Muscle of leg (tissue), 11 donors: ENCODE data around the gene KIF1A. TPM values are rescaled to one million over a fixed set of nuclear protein-coding genes. Genes with fewer than 3 reads are reported as not detected.

Experiments used
- DNase-seq: peaks from one replicate; pipeline ENCODE4 v3.0.0; 2013
- H3K27ac ChIP-seq: one replicate; pipeline ENCODE4 v1.5.1; 2013; ENCODE audit warnings: mild to moderate bottlenecking, low read length, control low read depth
- H3K27me3 ChIP-seq: one replicate; pipeline ENCODE4 v1.6.1; 2013; ENCODE audit warnings: low read length; ENCODE audit not compliant: control insufficient read depth, insufficient read depth
- H3K36me3 ChIP-seq: one replicate; pipeline ENCODE4 v1.6.1; 2013; ENCODE audit warnings: low read length; ENCODE audit not compliant: control insufficient read depth, insufficient read depth
- H3K4me1 ChIP-seq: one replicate; pipeline ENCODE4 v1.6.1; 2013; ENCODE audit warnings: low read length; ENCODE audit not compliant: control insufficient read depth, insufficient read depth
- H3K4me3 ChIP-seq: one replicate; pipeline ENCODE4 v1.5.1; 2013; ENCODE audit warnings: low read length, control low read depth
- H3K9me3 ChIP-seq: replicated peaks from 2 replicates; pipeline ENCODE4 v1.6.1; 2013; ENCODE audit warnings: low read depth, low read length; ENCODE audit not compliant: control insufficient read depth
- WGBS: methylation state at CpG from one replicate; pipeline ENCODE4 v1.1.5; 2013; ENCODE audit warnings: missing lambda C conversion rate; ENCODE audit not compliant: insufficient coverage; 5-methylcytosine and 5-hydroxymethylcytosine counted together
- polyA plus RNA-seq, 8 donors: library from polyadenylated mRNA; unstranded; fragments of 120-200 nt; gene quantifications; one replicate each; pipeline versions ENCODE4 v1.2.1 to v1.2.3, GENCODE V29; 2013; ENCODE audit warnings: inconsistent platforms in 1 of 8, low replicate concordance in 1 of 8; ENCODE audit not compliant: insufficient read length in 8 of 8, insufficient read depth in 1 of 8
- total RNA-seq: library from RNA; stranded (reverse); fragments of 120-200 nt; gene quantifications from one replicate; pipeline ENCODE4 v1.2.4, GENCODE V29; 2013

Gene KIF1A
- total and polyA plus RNA-seq, 9 donors, result 2.2 to 8.6 (median 4.9) TPM

DNA sequence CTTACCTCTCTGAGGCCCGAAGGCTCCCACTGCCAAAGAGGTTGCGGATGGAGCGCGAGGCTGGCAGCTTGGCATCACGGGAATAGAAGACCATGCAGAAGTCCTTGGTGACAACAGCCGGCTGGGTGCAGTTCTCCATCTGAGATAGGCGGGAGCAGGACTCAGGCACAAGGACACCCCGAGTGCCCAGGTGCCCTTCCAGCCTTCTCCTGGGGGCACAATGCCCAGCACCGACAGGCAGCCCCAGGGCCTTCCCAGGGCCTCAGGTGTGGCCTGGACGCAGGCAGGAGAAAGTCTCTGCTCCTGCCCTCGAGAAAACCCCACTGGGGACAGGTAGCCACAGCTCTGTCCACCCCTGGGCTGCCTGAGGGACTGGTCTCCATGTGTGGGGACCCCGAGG, 94.8 kb downstream of the KIF1A start:
- Histone ChIP-seq H3K27me3 (no peaks in the 10 kb centered on the region), H3K4me3 (no peak overlapping the region), H3K27ac (no peak overlapping the region), H3K9me3 (no peaks in the 10 kb centered on the region), H3K4me1 (peaks cover 10% of the 10 kb centered on the region), H3K36me3 (no peaks in the 10 kb centered on the region)
- DNase-seq, result no peak
- 89% methylated on average over 12 of the region's 12 CpGs for WGBS

DNA sequence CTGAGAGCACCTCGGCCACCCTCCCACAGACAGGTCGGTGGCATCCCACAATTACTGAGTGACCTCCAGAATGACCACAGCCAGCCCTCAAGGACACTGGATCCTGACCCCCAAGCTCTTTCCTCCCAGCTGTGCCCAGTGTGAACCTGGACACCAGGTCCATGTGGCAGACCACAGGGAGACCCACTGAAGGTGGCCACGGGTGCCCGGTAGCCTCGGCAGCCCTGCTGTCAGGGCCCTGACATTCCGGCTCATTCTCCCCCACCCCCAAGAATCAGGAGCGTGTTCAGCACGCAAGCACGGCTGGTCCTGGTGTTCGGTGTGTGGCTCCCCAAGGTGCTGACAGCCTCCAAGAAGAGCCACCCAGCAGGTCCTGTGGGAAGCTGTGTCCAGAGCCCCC, 95.6 kb downstream of the KIF1A start:
- H3K36me3 ChIP-seq, result no peaks in the 10 kb centered on the region
- no peak overlapping the region for H3K27ac ChIP-seq
- 87% methylated on average over 9 of the region's 10 CpGs for WGBS
- H3K4me3 ChIP-seq, result no peak overlapping the region
- no peaks in the 10 kb centered on the region for H3K9me3 ChIP-seq
- no peaks in the 10 kb centered on the region for H3K27me3 ChIP-seq
- peaks cover 2% of the 10 kb centered on the region for H3K4me1 ChIP-seq
- no peak for DNase-seq

DNA sequence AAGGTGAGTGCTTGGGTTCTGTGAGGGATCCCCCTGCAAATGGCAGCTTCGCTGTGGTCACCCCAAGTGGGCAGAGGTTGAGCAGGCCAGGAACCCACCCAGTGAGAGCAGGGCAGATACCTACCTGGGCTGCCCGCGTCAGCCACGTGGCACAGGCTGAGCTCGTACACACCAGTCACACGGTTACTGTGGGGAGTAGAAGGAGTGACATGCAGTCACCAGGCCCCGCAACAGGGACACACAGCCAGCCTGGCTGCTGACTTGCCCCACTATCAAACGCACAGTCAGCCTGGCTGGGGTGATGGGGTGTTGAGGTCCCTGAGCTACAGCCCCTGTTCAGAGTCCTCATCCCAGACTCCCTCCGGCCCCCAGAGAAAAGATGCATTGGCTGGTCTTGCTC, 96.2 kb downstream of the KIF1A start:
- H3K4me3 ChIP-seq, result no peak overlapping the region
- H3K4me1 ChIP-seq, result no peaks in the 10 kb centered on the region
- no peaks in the 10 kb centered on the region for H3K36me3 ChIP-seq
- no peaks in the 10 kb centered on the region for H3K27me3 ChIP-seq
- no peak for DNase-seq
- no peak overlapping the region for H3K27ac ChIP-seq
- no peaks in the 10 kb centered on the region for H3K9me3 ChIP-seq
- 93% methylated on average over 7 of the region's 9 CpGs for WGBS

DNA sequence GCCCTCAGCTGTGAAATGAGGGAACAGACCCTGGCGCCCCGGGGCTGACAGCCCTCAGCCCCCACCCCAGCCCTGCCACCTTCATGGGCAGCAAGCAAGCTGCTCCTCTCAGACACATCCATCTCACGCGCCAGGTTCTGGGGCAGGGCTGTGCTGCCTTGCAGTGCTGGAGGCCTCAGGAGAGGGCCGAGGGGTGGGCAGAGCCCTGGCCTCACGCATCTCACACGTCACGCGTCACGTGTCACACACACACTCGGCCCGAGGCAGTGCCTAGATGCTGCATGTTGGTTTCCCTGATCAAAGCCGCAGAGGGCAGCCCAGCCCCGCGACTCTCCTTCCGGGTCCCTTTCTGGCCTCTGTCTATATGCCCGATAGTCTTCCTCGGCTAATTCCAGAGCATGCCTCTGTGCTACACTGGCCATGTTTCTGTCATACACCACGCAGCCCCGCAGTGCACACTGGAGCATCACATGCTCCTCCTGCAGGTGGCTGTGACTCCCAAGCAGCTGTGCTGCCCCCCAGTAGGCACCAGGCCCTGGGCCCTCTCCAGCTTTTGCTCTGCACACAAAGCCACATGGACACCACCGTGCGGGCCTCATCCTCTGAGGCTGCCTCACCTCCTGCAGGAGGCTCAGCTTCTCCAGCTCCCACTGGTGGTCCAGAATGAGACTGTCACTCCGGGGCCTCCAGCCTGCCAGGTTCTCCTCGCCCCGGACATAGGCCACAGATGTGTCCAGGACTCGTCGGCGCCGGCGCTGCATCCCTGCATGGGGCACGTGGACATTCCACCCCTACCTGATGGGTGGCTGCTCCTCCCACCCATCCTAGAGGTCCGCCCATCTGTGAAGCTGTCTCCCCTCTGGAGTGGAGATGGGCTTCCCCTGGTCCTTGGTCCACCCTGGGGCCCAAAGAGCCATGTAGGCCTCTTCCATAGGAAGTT, 97.0 kb downstream of the KIF1A start:
- DNase-seq, result no peak
- Histone ChIP-seq H3K36me3 (no peaks in the 10 kb centered on the region), H3K4me3 (no peak overlapping the region), H3K27me3 (no peaks in the 10 kb centered on the region), H3K4me1 (no peaks in the 10 kb centered on the region), H3K27ac (no peak overlapping the region), H3K9me3 (no peaks in the 10 kb centered on the region)
- WGBS, result 80% methylated on average over 28 of the region's 32 CpGs

DNA sequence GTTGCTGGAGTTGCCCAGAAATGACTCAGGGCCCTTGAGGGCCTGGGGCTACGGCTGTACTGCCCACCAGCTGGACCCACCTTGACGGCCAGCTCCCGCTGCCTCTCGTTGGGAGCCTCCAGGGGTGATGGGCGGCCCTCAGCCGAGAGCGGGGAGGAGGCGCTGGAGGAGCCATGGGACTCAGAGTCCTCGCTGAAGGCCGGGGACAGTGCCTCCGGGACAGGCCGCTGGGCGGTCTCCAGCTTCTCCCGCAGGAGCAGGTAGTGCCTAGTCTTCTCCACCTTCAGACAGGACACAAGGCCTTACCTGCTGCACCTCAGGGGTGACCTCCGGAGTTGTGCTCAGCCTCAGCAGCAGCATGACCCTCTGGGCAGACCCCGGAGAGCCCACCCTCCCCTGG, 97.6 kb downstream of the KIF1A start:
- Histone ChIP-seq H3K4me1 (no peaks in the 10 kb centered on the region), H3K4me3 (no peak overlapping the region), H3K27me3 (no peaks in the 10 kb centered on the region), H3K36me3 (no peaks in the 10 kb centered on the region), H3K9me3 (no peaks in the 10 kb centered on the region), H3K27ac (no peak overlapping the region)
- no peak for DNase-seq
- WGBS, result 83% methylated on average over 16 of the region's 16 CpGs

DNA sequence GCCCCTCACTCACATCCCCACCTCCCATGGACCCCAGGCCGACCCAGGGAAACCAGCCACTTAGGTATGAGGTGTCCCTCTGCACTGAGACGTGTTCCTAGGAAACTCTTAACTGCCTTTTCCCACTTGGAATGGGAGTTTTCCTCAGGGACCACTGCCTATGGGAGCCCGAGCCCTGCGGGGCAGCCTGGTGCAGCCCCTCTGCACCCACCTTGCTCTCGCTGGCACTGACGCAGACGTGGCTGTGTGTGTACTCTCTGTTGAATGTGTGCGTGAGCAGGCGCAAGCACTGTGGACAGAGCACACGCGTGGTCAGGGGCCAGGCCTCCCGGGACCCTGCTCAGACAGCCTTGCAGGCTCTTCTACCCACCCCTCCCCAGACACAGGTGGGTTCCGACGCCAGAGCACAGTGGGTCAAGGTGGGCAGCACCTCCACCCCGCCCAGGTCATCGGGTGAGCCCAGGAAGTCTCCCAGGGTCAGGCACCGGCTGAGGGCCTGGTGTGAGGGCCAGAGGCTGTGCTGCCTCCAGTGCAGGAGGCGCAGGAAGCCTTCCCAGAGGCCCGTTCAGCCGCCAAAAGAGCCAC, 98.3 kb downstream of the KIF1A start:
- Histone ChIP-seq H3K27me3 (no peaks in the 10 kb centered on the region), H3K4me3 (no peak overlapping the region), H3K9me3 (no peaks in the 10 kb centered on the region), H3K36me3 (no peaks in the 10 kb centered on the region), H3K4me1 (no peaks in the 10 kb centered on the region), H3K27ac (no peak overlapping the region)
- no peak for DNase-seq
- WGBS, result 91% methylated on average over 18 of the region's 20 CpGs

DNA sequence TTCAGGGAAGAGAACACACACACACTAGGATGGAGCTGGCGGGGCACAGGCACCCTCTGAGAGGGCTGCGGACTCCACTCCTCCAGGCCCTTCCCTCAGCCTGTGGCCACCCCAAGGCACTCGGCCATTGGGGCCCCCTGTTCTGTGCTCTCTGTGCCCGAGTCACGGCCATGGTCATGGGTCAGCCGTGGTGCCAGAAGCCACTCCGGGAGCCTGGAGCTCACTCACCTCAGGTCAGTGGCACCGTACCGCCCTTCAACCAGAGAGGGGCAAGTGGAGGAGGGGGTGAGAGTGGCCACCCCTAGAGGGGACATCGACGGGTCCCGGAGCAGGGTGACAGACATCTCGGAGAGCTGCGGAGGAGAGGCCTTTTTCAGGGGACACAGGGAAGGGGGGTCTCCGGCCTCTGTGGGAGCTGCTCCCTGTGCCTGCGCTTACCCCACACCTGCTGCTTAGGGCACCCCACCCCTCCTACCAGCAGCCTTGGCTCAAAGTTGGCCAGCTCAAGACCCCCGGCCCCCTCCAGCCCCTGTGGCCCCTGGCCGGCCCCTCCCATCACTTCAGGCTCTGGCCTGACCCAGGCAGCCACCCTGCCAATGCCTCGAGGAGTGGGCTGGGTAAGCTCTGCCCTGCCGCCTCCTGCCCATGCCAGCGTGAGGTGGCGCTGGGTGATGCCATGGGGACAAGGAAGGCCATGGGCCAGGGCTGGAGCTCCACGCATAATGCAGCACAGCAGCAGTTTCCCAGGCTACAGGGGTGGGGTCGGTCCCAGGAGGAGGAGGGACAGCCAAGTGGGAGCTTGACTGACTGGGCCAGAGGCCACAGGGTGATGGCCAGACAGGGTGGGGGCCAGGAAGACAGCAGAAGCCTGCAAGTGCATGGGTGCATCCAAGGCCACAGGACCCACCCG, 99.1 kb downstream of the KIF1A start:
- 90% methylated on average over 15 of the region's 25 CpGs for WGBS
- H3K4me1 ChIP-seq, result no peaks in the 10 kb centered on the region
- no peaks in the 10 kb centered on the region for H3K27me3 ChIP-seq
- no peak for DNase-seq
- H3K4me3 ChIP-seq, result no peak overlapping the region
- H3K36me3 ChIP-seq, result no peaks in the 10 kb centered on the region
- H3K27ac ChIP-seq, result no peak overlapping the region
- no peaks in the 10 kb centered on the region for H3K9me3 ChIP-seq

DNA sequence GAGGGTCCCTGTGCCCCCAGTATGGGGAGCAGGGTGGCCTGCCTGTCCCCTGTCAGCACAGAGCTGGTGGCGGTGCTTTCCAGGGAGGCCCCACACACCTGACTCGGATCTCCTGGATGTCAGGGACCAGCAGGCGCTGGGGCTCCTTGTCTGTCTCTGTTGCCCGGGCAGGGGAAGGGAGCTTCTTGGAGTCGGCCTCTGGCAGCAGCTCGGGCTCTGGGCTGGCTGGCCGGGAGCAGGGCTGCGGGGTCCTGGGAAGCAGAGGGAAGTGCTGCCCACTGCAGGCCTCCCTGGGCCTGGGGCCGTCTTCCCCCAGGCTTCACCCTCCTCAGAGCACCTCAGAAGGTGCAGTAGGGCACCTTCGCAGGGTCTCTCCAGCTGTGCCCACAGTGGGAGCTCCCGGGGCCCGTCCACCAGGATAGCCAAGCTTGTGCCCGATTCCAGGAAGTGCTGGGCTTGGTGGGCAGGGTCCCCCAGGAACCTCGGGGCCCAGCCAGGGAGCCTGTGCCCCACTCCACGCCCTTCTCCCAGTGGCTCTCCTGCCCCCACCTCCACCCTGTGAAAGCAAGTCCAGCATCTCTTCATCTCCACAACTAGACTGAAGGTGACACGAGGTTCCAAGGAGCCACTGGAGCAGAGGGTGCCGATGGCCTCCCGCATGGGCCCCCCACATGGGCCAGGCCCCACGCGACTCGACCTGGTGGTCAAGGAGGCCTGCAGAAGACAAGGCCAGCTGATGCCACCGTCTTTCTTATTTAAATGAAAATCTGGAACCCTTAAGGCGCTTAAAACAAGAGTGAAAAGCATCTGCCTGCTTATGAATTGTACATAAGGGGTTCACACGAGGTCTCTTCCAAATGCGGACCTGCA, 100.1 kb downstream of the KIF1A start:
- no peak for DNase-seq
- Histone ChIP-seq H3K9me3 (no peaks in the 10 kb centered on the region), H3K4me3 (no peak overlapping the region), H3K27ac (no peak overlapping the region), H3K4me1 (no peaks in the 10 kb centered on the region), H3K36me3 (no peaks in the 10 kb centered on the region), H3K27me3 (no peaks in the 10 kb centered on the region)
- WGBS, result 86% methylated on average over 24 of the region's 25 CpGs

DNA sequence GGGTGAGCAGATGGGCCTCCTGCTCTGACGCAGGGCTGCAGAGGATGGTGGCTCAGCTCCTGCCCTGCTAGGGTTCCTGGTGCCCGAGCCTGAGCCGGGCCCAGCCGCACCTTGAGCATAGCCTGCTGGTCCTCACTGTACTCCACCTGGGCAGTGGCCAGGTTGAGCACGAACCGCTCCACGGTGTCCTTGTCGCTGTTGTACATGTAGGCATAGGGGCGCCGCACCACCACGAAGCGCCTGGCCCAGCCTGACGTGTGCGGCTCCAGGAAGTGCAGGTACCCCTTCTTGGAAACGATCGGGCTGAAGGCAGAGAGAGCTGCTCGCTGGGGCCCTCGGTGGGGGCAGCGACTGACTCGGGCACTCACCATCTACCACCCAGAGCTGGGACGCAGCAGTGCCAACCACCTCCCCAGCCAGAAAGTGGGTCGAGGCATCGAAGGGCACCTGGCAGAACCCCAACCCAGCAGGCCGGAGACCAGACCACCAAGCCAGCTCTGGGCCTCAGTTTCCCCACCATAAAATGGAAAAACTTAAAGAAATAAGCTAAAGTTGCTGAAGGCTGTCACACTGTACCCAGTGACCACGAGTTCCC, 101.0 kb downstream of the KIF1A start:
- Histone ChIP-seq H3K4me3 (no peak overlapping the region), H3K4me1 (no peaks in the 10 kb centered on the region), H3K36me3 (no peaks in the 10 kb centered on the region), H3K27me3 (no peaks in the 10 kb centered on the region), H3K27ac (no peak overlapping the region), H3K9me3 (no peaks in the 10 kb centered on the region)
- DNase-seq, result no peak
- 82% methylated on average over 20 of the region's 25 CpGs for WGBS
